NCI-H1417 (cell line): ENCODE data around the gene CCSAP.
"Not testable (repeated sequence)": the region's sequence is repeated elsewhere in the genome, so short reads cannot be mapped to it uniquely, and the experiment has no call there.

Experiments
- DNase-seq, 3 experiments: peaks; one replicate each; lab custom pipeline; 2025; lab: John Stamatoyannopoulos, UW

CCSAP gene

GRCh38 chr1:229364207-229365065 lies 21.6 kb upstream of the CCSAP start:
- no peak for DNase-seq

GRCh38 chr1:229363723-229364122 lies 20.9 kb upstream of the CCSAP start:
- DNase-seq: no peak

GRCh38 chr1:229360420-229360819 lies 17.6 kb upstream of the CCSAP start:
- no peak for DNase-seq

- no peak for DNase-seq
Measured at GRCh38 chr1:229355661-229356060, 12.8 kb upstream of the CCSAP start.

- no peak for DNase-seq
Measured at GRCh38 chr1:229354226-229354625, 11.4 kb upstream of the CCSAP start.

GRCh38 chr1:229352975-229353374 lies 10.1 kb upstream of the CCSAP start:
- DNase-seq: no peak

GRCh38 chr1:229349463-229350385 lies 6.9 kb upstream of the CCSAP start:
- no peak for DNase-seq

- no peak for DNase-seq
Measured at GRCh38 chr1:229347528-229347927, 4.7 kb upstream of the CCSAP start.

- no peak for DNase-seq
Measured at GRCh38 chr1:229344937-229345684, 2.3 kb upstream of the CCSAP start.

- peak in 1 of 3 experiments; percentile 41 for DNase-seq
Measured at GRCh38 chr1:229344139-229344538, 1.3 kb upstream of the CCSAP start.

GRCh38 chr1:229341774-229342655 lies 832 bp downstream of the CCSAP start:
- peak; percentile 70 to 91 (median 89) for DNase-seq

- no peak for DNase-seq
Measured at GRCh38 chr1:229340496-229340895, 2.4 kb downstream of the CCSAP start.

GRCh38 chr1:229339520-229339919 lies 3.3 kb downstream of the CCSAP start:
- no peak for DNase-seq

GRCh38 chr1:229339086-229339485 lies 3.8 kb downstream of the CCSAP start:
- no peak for DNase-seq

- peak in 1 of 3 experiments; percentile 39 for DNase-seq
Measured at GRCh38 chr1:229336345-229336744, 6.5 kb downstream of the CCSAP start.

GRCh38 chr1:229334716-229335115 lies 8.1 kb downstream of the CCSAP start:
- no peak for DNase-seq

- DNase-seq: no peak
Measured at GRCh38 chr1:229334269-229334668, 8.6 kb downstream of the CCSAP start.

GRCh38 chr1:229328598-229329362 lies 14.1 kb downstream of the CCSAP start:
- DNase-seq: no peak

GRCh38 chr1:229327765-229328164 lies 15.1 kb downstream of the CCSAP start:
- not testable (repeated sequence) for DNase-seq

GRCh38 chr1:229326601-229327000 lies 16.2 kb downstream of the CCSAP start:
- no peak for DNase-seq
